ENCODE measurements around the gene TMCO4.

Gene TMCO4

GRCh38 chr1:19646377-19647319, 153.1 kb downstream of the TMCO4 start:
- no peak for TF ChIP-seq CTCF (IDR thresholded peaks at IDR 0.05)

GRCh38 chr1:19645411-19646251, 154.1 kb downstream of the TMCO4 start:
- TF ChIP-seq CTCF (IDR thresholded peaks at IDR 0.05): no peak

- no peak for TF ChIP-seq CTCF (IDR thresholded peaks at IDR 0.05)
Measured at GRCh38 chr1:19644681-19645410, 154.9 kb downstream of the TMCO4 start.

- TF ChIP-seq CTCF (IDR thresholded peaks at IDR 0.05): no peak
Measured at GRCh38 chr1:19644395-19644680, 155.4 kb downstream of the TMCO4 start.

- no peak for TF ChIP-seq CTCF (IDR thresholded peaks at IDR 0.05)
Measured at GRCh38 chr1:19643602-19644394, 155.9 kb downstream of the TMCO4 start, which contains the start of gene NBL1. NBL1 (plus strand) TSS chr1:19644311; CDS start chr1:19655031, 10,720 bp downstream.

- TF ChIP-seq CTCF (IDR thresholded peaks at IDR 0.05): no peak
Measured at GRCh38 chr1:19643121-19643520, 156.6 kb downstream of the TMCO4 start.

Measured in LNCAP (cell line).